Spleen (tissue), 11 donors: ENCODE results near the gene CHRDL2. TPM values are rescaled to one million over a fixed set of nuclear protein-coding genes. Genes with fewer than 3 reads are reported as not detected.
A peak's percentile ranks its signal among the peaks of the same experiment; 100 is the strongest.

Experiments used
- DNase-seq: peaks from one replicate; pipeline ENCODE4 v3.0.0-alpha.2; 2020
- H3K27ac ChIP-seq, 8 donors: fragments of 200-600 bp; sonication (generic) in 7 of 8; 1 replicate in 4 of 8; 2 replicates in 4 of 8; pipeline versions ENCODE4 v1.5.0 to v1.8.0; 2016 to 2021; ENCODE audit warnings: inconsistent platforms in 4 of 8, mild to moderate bottlenecking in 4 of 8, moderate library complexity in 1 of 8
- H3K27me3 ChIP-seq, 7 donors: fragments of 200-600 bp; sonication (generic) in 6 of 7; replicated peaks in 1 of 7; 1 replicate in 4 of 7; 2 replicates in 3 of 7; pipeline versions ENCODE4 v1.5.0 to v1.8.0; 2016 to 2021; ENCODE audit warnings: inconsistent platforms in 3 of 7, mild to moderate bottlenecking in 1 of 7
- H3K36me3 ChIP-seq, 6 donors: fragments of 200-600 bp; sonication (generic) in 5 of 6; 1 replicate in 4 of 6; 2 replicates in 2 of 6; pipeline versions ENCODE4 v1.5.0 to v1.8.0; 2016 to 2021; ENCODE audit warnings: inconsistent platforms in 2 of 6
- H3K4me1 ChIP-seq, 6 donors: fragments of 200-600 bp; sonication (generic) in 5 of 6; 1 replicate in 3 of 6; 2 replicates in 3 of 6; pipeline versions ENCODE4 v1.5.0 to v1.8.0; 2016 to 2021; ENCODE audit warnings: inconsistent platforms in 3 of 6
- H3K4me3 ChIP-seq, 8 donors: fragments of 200-600 bp; sonication (generic) in 7 of 8; 1 replicate in 4 of 8; 2 replicates in 4 of 8; pipeline versions ENCODE4 v1.5.0 to v1.8.0; 2016 to 2021; ENCODE audit warnings: inconsistent platforms in 4 of 8, mild to moderate bottlenecking in 4 of 8, moderate library complexity in 2 of 8
- H3K9me3 ChIP-seq, 8 donors: fragments of 200-600 bp; sonication (generic) in 7 of 8; 1 replicate in 4 of 8; 2 replicates in 4 of 8; pipeline versions ENCODE4 v1.5.0 to v1.8.0; 2016 to 2021; ENCODE audit warnings: inconsistent platforms in 4 of 8
- POLR2A ChIP-seq, 3 donors: fragments of 450-650 bp; IDR thresholded peaks; one replicate each; pipeline ENCODE4 v1.5.1; 2017; ENCODE audit warnings: antibody characterized with exemption in 3 of 3, mild to moderate bottlenecking in 1 of 3
- POLR2AphosphoS5 ChIP-seq, 3 donors: sonication (generic); formaldehyde crosslinking; IDR thresholded peaks; one replicate each; pipeline ENCODE4 v1.5.1; 2017; ENCODE audit warnings: antibody characterized with exemption in 3 of 3
- WGBS, 5 donors: extraction: QIAGEN DNeasy Blood & Tissue Kit in 3 of 5; methylation state at CpG; one replicate each; pipeline versions ENCODE4 v1.1.5 to v1.1.7; 2013 to 2018; 5-methylcytosine and 5-hydroxymethylcytosine counted together
- intact Hi-C: fragments of 100-400 bp; cut with DNase I; formaldehyde crosslinking; loops from one replicate; pipeline ENCODE4 v1.15.0; 2023; ENCODE audit warnings: low total_unique reads
- polyA plus RNA-seq, 3 donors: library from polyadenylated mRNA; stranded (reverse); fragments of 200-250 nt; gene quantifications; one replicate each; pipeline ENCODE4 v1.2.1, GENCODE V29; 2013
- total RNA-seq, 7 donors: library from RNA; depleted of rRNA in 3 of 7; stranded (reverse); fragments of >200 nt in 3 of 7; fragmentation: NEBNext Ultra II Directional in 4 of 7; extraction: Animal tissue kit (Norgen Biotek cat#: 25700) in 4 of 7; gene quantifications; one replicate each; pipeline versions ENCODE4 v1.1.0 to v1.2.1, GENCODE V29; 2016 to 2021
- TF ChIP-seq, protein P1 (sequence below), 11 experiments: fragments of 200-600 bp in 7 of 11; fragments of 450-650 bp in 4 of 11; sonication (generic) in 4 of 11; IDR thresholded peaks in 8 of 11; conservative IDR thresholded peaks in 3 of 11; 1 replicate in 7 of 11; 2 replicates in 4 of 11; pipeline versions ENCODE4 v1.4.0 to v1.8.0; 2016 to 2021; ENCODE audit warnings: antibody characterized with exemption in 11 of 11, inconsistent platforms in 4 of 11, mild to moderate bottlenecking in 1 of 11
- donor health status: healthy with polysubstance abuse.
- donor health status: DM: no; HTN: no; CAD: no; lungs with moderate emphysema.
- donor health status: DM: no; HTN: no; CAD: no.
- donor health status: Bipolar disorder and iron deficiency.
- donor health status: healthy.
- donor health status: DM: no; HTN: no; CAD: no.
- donor health status: DM: yes; HTN: yes; CAD: no.

Gene CHRDL2
- total and polyA plus RNA-seq, 10 donors: 0.24 to 2.2 (median 1.5) TPM; not detected in 5

- no peaks in the 10 kb centered on the region for H3K27me3 ChIP-seq
- no peak overlapping the region for H3K27ac ChIP-seq
- intact Hi-C loops: no loop called here
- no peaks in the 10 kb centered on the region for H3K9me3 ChIP-seq
- H3K4me3 ChIP-seq: no peak overlapping the region
- no peaks in the 10 kb centered on the region for H3K36me3 ChIP-seq
- peak; percentile 43 for DNase-seq
- TF ChIP-seq, protein P1, sequence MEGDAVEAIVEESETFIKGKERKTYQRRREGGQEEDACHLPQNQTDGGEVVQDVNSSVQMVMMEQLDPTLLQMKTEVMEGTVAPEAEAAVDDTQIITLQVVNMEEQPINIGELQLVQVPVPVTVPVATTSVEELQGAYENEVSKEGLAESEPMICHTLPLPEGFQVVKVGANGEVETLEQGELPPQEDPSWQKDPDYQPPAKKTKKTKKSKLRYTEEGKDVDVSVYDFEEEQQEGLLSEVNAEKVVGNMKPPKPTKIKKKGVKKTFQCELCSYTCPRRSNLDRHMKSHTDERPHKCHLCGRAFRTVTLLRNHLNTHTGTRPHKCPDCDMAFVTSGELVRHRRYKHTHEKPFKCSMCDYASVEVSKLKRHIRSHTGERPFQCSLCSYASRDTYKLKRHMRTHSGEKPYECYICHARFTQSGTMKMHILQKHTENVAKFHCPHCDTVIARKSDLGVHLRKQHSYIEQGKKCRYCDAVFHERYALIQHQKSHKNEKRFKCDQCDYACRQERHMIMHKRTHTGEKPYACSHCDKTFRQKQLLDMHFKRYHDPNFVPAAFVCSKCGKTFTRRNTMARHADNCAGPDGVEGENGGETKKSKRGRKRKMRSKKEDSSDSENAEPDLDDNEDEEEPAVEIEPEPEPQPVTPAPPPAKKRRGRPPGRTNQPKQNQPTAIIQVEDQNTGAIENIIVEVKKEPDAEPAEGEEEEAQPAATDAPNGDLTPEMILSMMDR (IDR thresholded peaks at IDR 0.05 in 8 of 11, conservative IDR thresholded peaks at IDR 0.05 in 3 of 11): no peak
- no peak for TF ChIP-seq POLR2AphosphoS5 (IDR thresholded peaks at IDR 0.05)
- no peak for TF ChIP-seq POLR2A (IDR thresholded peaks at IDR 0.05)
- 80 to 97% (median 90%) methylated on average over 5 of the region's 5 CpGs for WGBS, 5 donors
- peaks cover 0 to 19% (median 7%) of the 10 kb centered on the region in 6 donors for H3K4me1 ChIP-seq
These were observed 54.6 kb downstream of the CHRDL2 start for GRCh38 chr11:74676596-74676995.

DNA sequence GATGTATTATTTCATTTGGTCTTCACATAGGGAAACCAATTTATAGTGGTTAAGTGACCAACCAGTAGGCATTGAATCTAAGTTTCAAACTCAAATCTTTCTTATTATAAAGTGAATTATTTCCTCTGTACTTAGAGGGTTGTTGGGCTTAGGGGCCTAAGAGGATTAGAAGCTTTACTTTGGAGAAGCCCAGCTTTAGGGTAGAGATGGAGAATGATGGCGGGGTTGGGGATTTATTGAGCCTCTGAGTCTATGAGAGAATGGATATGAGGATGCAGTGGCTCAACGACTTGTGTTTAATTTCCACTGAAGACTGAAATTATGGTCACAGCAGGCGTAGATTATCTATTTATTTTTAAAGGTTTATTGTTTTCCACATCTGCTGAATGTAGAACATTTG is 55.5 kb downstream of the CHRDL2 start:
- no peak overlapping the region for H3K4me3 ChIP-seq
- H3K27ac ChIP-seq: no peak overlapping the region
- H3K9me3 ChIP-seq: no peaks in the 10 kb centered on the region
- no peaks in the 10 kb centered on the region for H3K36me3 ChIP-seq
- 83 to 95% (median 92%) methylated on average over 3 of the region's 3 CpGs for WGBS, 5 donors
- no peak for TF ChIP-seq POLR2AphosphoS5 (IDR thresholded peaks at IDR 0.05)
- intact Hi-C loops: no loop called here
- peaks cover 0 to 19% (median 7%) of the 10 kb centered on the region in 6 donors for H3K4me1 ChIP-seq
- no peaks in the 10 kb centered on the region for H3K27me3 ChIP-seq
- no peak for DNase-seq

- intact Hi-C loops: no loop called here
These were observed 57.4 kb downstream of the CHRDL2 start for GRCh38 chr11:74673693-74674360.

DNA sequence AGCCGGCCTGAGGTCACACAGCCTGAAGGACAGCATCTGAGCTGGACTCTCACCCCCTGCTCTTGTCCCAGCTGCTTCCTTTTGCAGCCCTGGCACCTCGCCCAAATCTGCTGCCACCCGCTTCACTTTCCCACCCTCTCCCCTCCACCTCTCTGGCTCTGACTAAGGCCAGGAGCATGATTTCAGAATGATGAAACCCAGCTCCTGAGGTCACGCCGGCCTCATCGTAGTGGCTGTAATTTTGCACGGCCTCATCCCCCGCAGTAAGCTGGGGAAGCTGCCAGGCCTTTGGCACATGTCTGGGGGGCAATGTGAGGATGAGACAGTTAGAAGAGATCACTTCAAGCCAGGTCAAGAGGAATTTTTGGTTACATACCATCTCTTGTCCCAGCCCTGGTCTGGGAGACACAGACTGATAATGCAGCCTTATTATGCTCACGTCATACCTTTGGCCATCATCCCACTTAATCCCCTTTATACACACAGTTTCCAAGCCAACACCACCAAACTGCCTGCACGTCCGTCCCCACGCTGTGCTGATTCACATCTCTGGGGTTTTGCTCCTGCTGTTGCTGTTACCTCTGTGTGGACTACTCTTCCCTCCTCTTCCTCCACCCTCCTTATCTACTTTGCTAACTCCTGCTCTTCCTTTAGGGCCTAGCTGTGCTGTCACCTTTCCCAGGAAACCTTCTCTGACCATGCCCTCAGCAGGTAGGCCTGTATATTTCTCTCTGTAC is 58.1 kb downstream of the CHRDL2 start:
- Histone ChIP-seq H3K27me3 (no peaks in the 10 kb centered on the region), H3K4me1 (peaks cover 0 to 19% (median 7%) of the 10 kb centered on the region in 6 donors), H3K27ac (peak overlapping the region in 7 of 8 donors; percentile 11 to 71 (median 55)), H3K36me3 (no peaks in the 10 kb centered on the region), H3K9me3 (no peaks in the 10 kb centered on the region), H3K4me3 (no peak overlapping the region)
- WGBS, 5 donors: 55 to 74% (median 63%) methylated on average over 12 of the region's 12 CpGs
- TF ChIP-seq, protein P1 (IDR thresholded peaks at IDR 0.05 in 8 of 11, conservative IDR thresholded peaks at IDR 0.05 in 3 of 11): no peak
- TF ChIP-seq POLR2AphosphoS5 (IDR thresholded peaks at IDR 0.05): peak; percentile 60 to 84 (median 75)
- TF ChIP-seq POLR2A (IDR thresholded peaks at IDR 0.05): no peak
- DNase-seq: peak; percentile 46
- intact Hi-C loops: no loop called here

More at GRCh38 chr11:74673693-74674360, 57.4 kb downstream of the CHRDL2 start:
- H3K27me3 ChIP-seq: no peaks in the 10 kb centered on the region
- no peak overlapping the region for H3K4me3 ChIP-seq
- H3K9me3 ChIP-seq: no peaks in the 10 kb centered on the region
- no peak for TF ChIP-seq POLR2AphosphoS5 (IDR thresholded peaks at IDR 0.05)
- no peak for TF ChIP-seq POLR2A (IDR thresholded peaks at IDR 0.05)
- TF ChIP-seq, protein P1 (IDR thresholded peaks at IDR 0.05 in 8 of 11, conservative IDR thresholded peaks at IDR 0.05 in 3 of 11): no peak
- DNase-seq: peak; percentile 37
- WGBS, 5 donors: 88 to 96% (median 93%) methylated on average over 7 of the region's 7 CpGs
- H3K27ac ChIP-seq: peak overlapping the region in 7 of 8 donors; percentile 11 to 71 (median 55)
- peaks cover 0 to 19% (median 7%) of the 10 kb centered on the region in 6 donors for H3K4me1 ChIP-seq
- no peaks in the 10 kb centered on the region for H3K36me3 ChIP-seq
